CD14-positive monocyte (primary cell): ENCODE results near the gene STK32B. TPM values are rescaled to one million over a fixed set of nuclear protein-coding genes. Genes with fewer than 3 reads are reported as not detected.
"Not testable (repeated sequence)": the region's sequence is repeated elsewhere in the genome, so short reads cannot be mapped to it uniquely, and the experiment has no call there.

Experiments used
- DNase-seq, 3 donors: peaks; one replicate each; pipeline ENCODE4 v3.0.0-alpha.2; 2011 to 2022
- H2AFZ ChIP-seq: 2 replicates; pipeline ENCODE4 v1.6.0; 2012; ENCODE audit warnings: mild to moderate bottlenecking, low read depth, low read length, inconsistent platforms; ENCODE audit not compliant: insufficient read depth, poor library complexity, severe bottlenecking
- H3K27ac ChIP-seq, 2 donors: 1 replicate in 1 of 2; 2 replicates in 1 of 2; pipeline ENCODE4 v1.5.1; 2012 to 2013; ENCODE audit warnings: low read length in 2 of 2, control low read depth in 1 of 2, inconsistent platforms in 1 of 2, low read depth in 1 of 2, mild to moderate bottlenecking in 1 of 2
- H3K27me3 ChIP-seq, 2 donors: one replicate each; pipeline versions ENCODE4 v1.6.0 to v1.6.1; 2011 to 2013; ENCODE audit warnings: low read length in 2 of 2; ENCODE audit not compliant: control insufficient read depth in 2 of 2, insufficient read depth in 2 of 2
- H3K36me3 ChIP-seq, 2 donors: replicated peaks in 1 of 2; 1 replicate in 1 of 2; 2 replicates in 1 of 2; pipeline versions ENCODE4 v1.5.1 to v1.6.1; 2012 to 2013; ENCODE audit warnings: low read length in 2 of 2, control low read depth in 1 of 2, inconsistent platforms in 1 of 2, mild to moderate bottlenecking in 1 of 2; ENCODE audit not compliant: insufficient read depth in 2 of 2, control insufficient read depth in 1 of 2
- H3K4me1 ChIP-seq, 2 donors: 1 replicate in 1 of 2; 2 replicates in 1 of 2; pipeline versions ENCODE4 v1.5.1 to v1.6.1; 2012 to 2013; ENCODE audit warnings: low read length in 2 of 2, control low read depth in 1 of 2, inconsistent platforms in 1 of 2, mild to moderate bottlenecking in 1 of 2, moderate library complexity in 1 of 2; ENCODE audit not compliant: insufficient read depth in 2 of 2, control insufficient read depth in 1 of 2
- H3K4me2 ChIP-seq: replicated peaks from 2 replicates; pipeline ENCODE3; 2012; ENCODE audit warnings: low read length, moderate library complexity, mild to moderate bottlenecking; ENCODE audit not compliant: poor library complexity, severe bottlenecking; ENCODE audit errors: extremely low read depth
- H3K4me3 ChIP-seq, 3 experiments: fragments of 200-600 bp in 1 of 3; sonication (generic) in 1 of 3; replicated peaks in 1 of 3; 1 replicate in 2 of 3; 2 replicates in 1 of 3; pipeline ENCODE4 v1.5.1; 2011 to 2013; ENCODE audit warnings: low read length in 3 of 3, mild to moderate bottlenecking in 3 of 3, control low read depth in 2 of 3, low read depth in 2 of 3, inconsistent platforms in 1 of 3, moderate library complexity in 1 of 3
- H3K79me2 ChIP-seq: 2 replicates; pipeline ENCODE4 v1.6.0; 2012; ENCODE audit warnings: mild to moderate bottlenecking, control low read depth, inconsistent platforms, low read length, moderate library complexity; ENCODE audit not compliant: insufficient read depth
- H3K9ac ChIP-seq: 2 replicates; pipeline ENCODE4 v1.6.0; 2017; ENCODE audit warnings: low read length, mild to moderate bottlenecking; ENCODE audit not compliant: insufficient read depth, poor library complexity, severe bottlenecking
- H3K9me3 ChIP-seq, 2 donors: replicated peaks in 1 of 2; 1 replicate in 1 of 2; 2 replicates in 1 of 2; pipeline versions ENCODE4 v1.5.1 to v1.6.1; 2012 to 2013; ENCODE audit warnings: low read length in 2 of 2, control low read depth in 1 of 2; ENCODE audit not compliant: control insufficient read depth in 1 of 2, insufficient read depth in 1 of 2
- H4K20me1 ChIP-seq: 2 replicates; pipeline ENCODE4 v1.6.0; 2012; ENCODE audit warnings: mild to moderate bottlenecking, low read length, control low read depth, moderate library complexity; ENCODE audit not compliant: insufficient read depth
- H3K27ac Mint-ChIP-seq, 7 donors: one replicate each; pipeline ENCODE4 v1.8.0; 2020; ENCODE audit warnings: mild to moderate bottlenecking in 7 of 7, mixed read lengths in 7 of 7, moderate library complexity in 6 of 7, inconsistent platforms in 2 of 7
- H3K27me3 Mint-ChIP-seq, 3 donors: one replicate each; pipeline ENCODE4 v1.8.0; 2021 to 2022; ENCODE audit warnings: low read depth in 3 of 3, mild to moderate bottlenecking in 3 of 3, mixed read lengths in 3 of 3, moderate library complexity in 3 of 3, inconsistent platforms in 1 of 3
- H3K36me3 Mint-ChIP-seq, 2 donors: one replicate each; pipeline ENCODE4 v1.8.0; 2020; ENCODE audit warnings: mixed read lengths in 2 of 2, inconsistent platforms in 1 of 2, mild to moderate bottlenecking in 1 of 2
- H3K4me1 Mint-ChIP-seq: one replicate; pipeline ENCODE4 v1.8.0; 2020; ENCODE audit warnings: mild to moderate bottlenecking, mixed read lengths
- H3K4me3 Mint-ChIP-seq, 2 donors: one replicate each; pipeline ENCODE4 v1.8.0; 2020; ENCODE audit warnings: mild to moderate bottlenecking in 2 of 2, mixed read lengths in 2 of 2, moderate library complexity in 1 of 2
- H3K9me3 Mint-ChIP-seq, 7 donors: one replicate each; pipeline ENCODE4 v1.8.0; 2020 to 2022; ENCODE audit warnings: mixed read lengths in 7 of 7, mild to moderate bottlenecking in 6 of 7, moderate library complexity in 6 of 7, inconsistent platforms in 2 of 7
- CTCF ChIP-seq: fragments of 200-600 bp; IDR thresholded peaks from one replicate; pipeline ENCODE4 v1.8.0; 2022; ENCODE audit warnings: antibody characterized with exemption, mild to moderate bottlenecking
- WGBS: methylation state at CpG from one replicate; pipeline ENCODE4 v1.1.5; 2013; ENCODE audit warnings: missing lambda C conversion rate; ENCODE audit not compliant: insufficient coverage; 5-methylcytosine and 5-hydroxymethylcytosine counted together
- intact Hi-C, 2 donors: fragments of 100-400 bp; cut with micrococcal nuclease; formaldehyde crosslinking; loops; one replicate each; pipeline versions ENCODE4 v1.15.0 to v1.15.1; 2023
- polyA plus RNA-seq, 3 donors: library from polyadenylated mRNA; depleted of rRNA in 1 of 3; unstranded in 2 of 3; stranded (reverse) in 1 of 3; fragments of 300-500 nt in 2 of 3; fragments of >200 nt in 1 of 3; fragmentation: Illumina TruSeq in 2 of 3; gene quantifications; 1 replicate in 2 of 3; 2 replicates in 1 of 3; pipeline ENCODE4 v1.2.3, GENCODE V29; 2012 to 2021

Gene STK32B
- polyA plus RNA-seq, 3 donors = 0.61 to 1.7 (median 0.75) TPM

GRCh38 chr4:5277079-5277478, 225.8 kb downstream of the STK32B start:
- Mint-ChIP-seq H3K9me3 (peaks cover 4 to 21% (median 13%) of the 10 kb centered on the region in 7 donors), H3K4me1 (peaks cover 10% of the 10 kb centered on the region)
- H3K9ac ChIP-seq = no peak overlapping the region

GRCh38 chr4:5278213-5278612, 226.9 kb downstream of the STK32B start:
- no CpG with 5 or more reads among the region's 4 CpGs for WGBS
- Histone ChIP-seq H3K9me3 (peaks cover 0 to 14% of the 10 kb centered on the region in 2 donors), H3K4me3 (no peak overlapping the region), H3K4me1 (no peaks in the 10 kb centered on the region), H2AFZ (no peak overlapping the region), H4K20me1 (no peaks in the 10 kb centered on the region), H3K27me3 (no peaks in the 10 kb centered on the region), H3K4me2 (no peak overlapping the region), H3K27ac (no peak overlapping the region), H3K9ac (no peak overlapping the region), H3K36me3 (no peaks in the 10 kb centered on the region), H3K79me2 (no peaks in the 10 kb centered on the region)
- no peak overlapping the region for H3K27ac Mint-ChIP-seq
- peaks cover 0 to 2% (median 0%) of the 10 kb centered on the region in 3 donors for H3K27me3 Mint-ChIP-seq
- H3K4me3 Mint-ChIP-seq = no peak overlapping the region
- peaks cover 10% of the 10 kb centered on the region for H3K4me1 Mint-ChIP-seq
- intact Hi-C loops = no loop called here
- TF ChIP-seq CTCF = no peak
- peaks cover 4 to 21% (median 13%) of the 10 kb centered on the region in 7 donors for H3K9me3 Mint-ChIP-seq
- no peaks in the 10 kb centered on the region for H3K36me3 Mint-ChIP-seq
- no peak for DNase-seq

More at GRCh38 chr4:5277079-5277478, 225.8 kb downstream of the STK32B start:
- Histone ChIP-seq H3K4me3 (no peak overlapping the region), H2AFZ (no peak overlapping the region), H3K27ac (no peak overlapping the region), H3K36me3 (no peaks in the 10 kb centered on the region), H3K4me1 (no peaks in the 10 kb centered on the region), H3K9me3 (peaks cover 0 to 14% of the 10 kb centered on the region in 2 donors), H4K20me1 (no peaks in the 10 kb centered on the region), H3K4me2 (no peak overlapping the region), H3K27me3 (no peaks in the 10 kb centered on the region), H3K79me2 (no peaks in the 10 kb centered on the region)
- TF ChIP-seq CTCF = no peak
- Mint-ChIP-seq H3K27ac (no peak overlapping the region), H3K4me3 (no peak overlapping the region), H3K36me3 (no peaks in the 10 kb centered on the region), H3K27me3 (peaks cover 0 to 2% (median 0%) of the 10 kb centered on the region in 3 donors)
- WGBS = no CpG with 5 or more reads among the region's 2 CpGs
- no peak for DNase-seq
- intact Hi-C loops = no loop called here

- H3K4me1 ChIP-seq, H3K9ac ChIP-seq, H3K4me1 Mint-ChIP-seq, H3K9me3 ChIP-seq, H3K4me3 ChIP-seq, DNase-seq, H3K36me3 Mint-ChIP-seq, H3K27ac Mint-ChIP-seq, H3K27me3 ChIP-seq, H3K27me3 Mint-ChIP-seq, H3K4me2 ChIP-seq, H3K4me3 Mint-ChIP-seq, H2AFZ ChIP-seq, H3K79me2 ChIP-seq, intact Hi-C loops, H3K27ac ChIP-seq, H3K36me3 ChIP-seq, H4K20me1 ChIP-seq: not testable (repeated sequence)
- WGBS = 100% methylated on average over 1 of the region's 1 CpG
- H3K9me3 Mint-ChIP-seq = peaks cover 0 to 14% (median 7%) of the 10 kb centered on the region in 7 donors
Observed at GRCh38 chr4:5280069-5280468, 228.8 kb downstream of the STK32B start.
